Measurements from ENCODE around the gene TMEM209. TPM values are rescaled to one million over a fixed set of nuclear protein-coding genes. Genes with fewer than 3 reads are reported as not detected.
"Not testable (repeated sequence)": the region's sequence is repeated elsewhere in the genome, so short reads cannot be mapped to it uniquely, and the experiment has no call there.

TMEM209 gene
- polyA plus RNA-seq, 2 of the 4 experiments (the other 2 are of a cell fraction) = 12.8 to 36.6 TPM

- TF ChIP-seq HDAC2 (IDR thresholded peaks at IDR 0.05) (no peak), HEYL (CRISPR knock-in tag; IDR thresholded peaks at IDR 0.05) (no peak), ESRRA (IDR thresholded peaks at IDR 0.05; ENCODE audit: borderline replicate concordance, low read length) (no peak), POLR2A (IDR thresholded peaks at IDR 0.05; ENCODE audit: low read length) (no peak), FOSL2 (IDR thresholded peaks at IDR 0.05) (no peak), FOSL2 (CRISPR knock-in tag; IDR thresholded peaks at IDR 0.05) (no peak), FOSB (CRISPR knock-in tag; IDR thresholded peaks at IDR 0.05) (no peak), RAD21 (conservative IDR thresholded peaks at IDR 0.05 in 1 of 2, IDR thresholded peaks at IDR 0.05 in 1 of 2) (no peak), USF2 (IDR thresholded peaks at IDR 0.05) (no peak), HOXB13 (CRISPR knock-in tag; IDR thresholded peaks at IDR 0.05; ENCODE audit: low read depth) (no peak), POLR2AphosphoS2 (conservative IDR thresholded peaks at IDR 0.05; ENCODE audit: low read length) (no peak), RFX5 (IDR thresholded peaks at IDR 0.05) (no peak), GATA3 (IDR thresholded peaks at IDR 0.05; ENCODE audit: borderline replicate concordance) (no peak), CBX8 (IDR thresholded peaks at IDR 0.05) (no peak)
- TF ChIP-seq, protein P1, sequence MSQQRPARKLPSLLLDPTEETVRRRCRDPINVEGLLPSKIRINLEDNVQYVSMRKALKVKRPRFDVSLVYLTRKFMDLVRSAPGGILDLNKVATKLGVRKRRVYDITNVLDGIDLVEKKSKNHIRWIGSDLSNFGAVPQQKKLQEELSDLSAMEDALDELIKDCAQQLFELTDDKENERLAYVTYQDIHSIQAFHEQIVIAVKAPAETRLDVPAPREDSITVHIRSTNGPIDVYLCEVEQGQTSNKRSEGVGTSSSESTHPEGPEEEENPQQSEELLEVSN (IDR thresholded peaks at IDR 0.05; ENCODE audit: borderline replicate concordance, low read depth) = no peak
- 90% methylated on average over 9 of the region's 9 CpGs for WGBS (ENCODE audit: missing lambda C conversion rate)
- FAIRE-seq = no peak
- no peak overlapping the region for H3K27ac ChIP-seq
- no peak overlapping the region for H3K4me3 ChIP-seq
- no peak for ATAC-seq
- DNase-seq (ENCODE audit: low read depth in 1 of 2, low spot score in 1 of 2) = no peak
- H3K9me3 ChIP-seq = no peaks in the 10 kb centered on the region
- peaks cover 13% of the 10 kb centered on the region for H3K4me1 ChIP-seq
- H3K4me2 ChIP-seq = no peak overlapping the region
- CTCF ChIA-PET = interaction anchor here (1.0 kb wide), 1 partner anchor 11 kb away, joined by 3 read pairs; no protein-coding TSS in a partner anchor
- POLR2A ChIA-PET = no interaction called here
Measured at GRCh38 chr7:130146693-130147405, 58.4 kb downstream of the TMEM209 start.

GRCh38 chr7:130146142-130146541 lies 59.1 kb downstream of the TMEM209 start:
- DNase-seq (ENCODE audit: low read depth in 1 of 2, low spot score in 1 of 2); ATAC-seq; POLR2A ChIA-PET; H3K9me3 ChIP-seq; H3K4me3 ChIP-seq; H3K4me2 ChIP-seq; FAIRE-seq; H3K27ac ChIP-seq: not testable (repeated sequence)
- H3K4me1 ChIP-seq = peaks cover 13% of the 10 kb centered on the region
- CTCF ChIA-PET = interaction anchor here (1.3 kb wide), 1 partner anchor 75 kb away, joined by 3 read pairs; no protein-coding TSS in a partner anchor
- WGBS (ENCODE audit: missing lambda C conversion rate) = 80% methylated on average over 5 of the region's 5 CpGs

GRCh38 chr7:130145424-130146100 lies 59.6 kb downstream of the TMEM209 start:
- DNase-seq (ENCODE audit: low read depth in 1 of 2, low spot score in 1 of 2) (no peak), FAIRE-seq (no peak)

More at GRCh38 chr7:130145424-130146100, 59.6 kb downstream of the TMEM209 start:
- Histone ChIP-seq H3K4me1 (peaks cover 13% of the 10 kb centered on the region), H3K4me3 (no peak overlapping the region), H3K27ac (0 out of 6 replicates have a peak overlapping the region, but pooled peaks of 1 of the 2 experiments have one; percentile 17), H3K9me3 (no peaks in the 10 kb centered on the region), H3K4me2 (no peak overlapping the region)
- 85% methylated on average over 14 of the region's 14 CpGs for WGBS (ENCODE audit: missing lambda C conversion rate)
- ChIA-PET POLR2A (no interaction called here), CTCF (interaction anchor here (1.3 kb wide), 1 partner anchor 74 kb away, joined by 3 read pairs; no protein-coding TSS in a partner anchor)
- ATAC-seq = no peak
- TF ChIP-seq CBX2 (IDR thresholded peaks at IDR 0.05; ENCODE audit: borderline replicate concordance, low read depth) (no peak), NR3C1 (IDR thresholded peaks at IDR 0.05) (no peak), EP300 (IDR thresholded peaks at IDR 0.05) (no peak), SREBF2 (IDR thresholded peaks at IDR 0.05) (no peak), MAX (IDR thresholded peaks at IDR 0.05) (no peak), ESRRA (IDR thresholded peaks at IDR 0.05; ENCODE audit: borderline replicate concordance, low read length) (no peak), BCL3 (IDR thresholded peaks at IDR 0.05) (no peak), JUN (IDR thresholded peaks at IDR 0.05) (no peak), MAFK (IDR thresholded peaks at IDR 0.05; ENCODE audit: partially characterized antibody) (no peak), HOXB13 (CRISPR knock-in tag; IDR thresholded peaks at IDR 0.05; ENCODE audit: low read depth) (no peak), ATOH8 (CRISPR knock-in tag; IDR thresholded peaks at IDR 0.05; ENCODE audit: low read depth) (no peak), ZFP36 (IDR thresholded peaks at IDR 0.05; ENCODE audit: borderline replicate concordance, partially characterized antibody) (no peak)
- TF ChIP-seq, protein P2, sequence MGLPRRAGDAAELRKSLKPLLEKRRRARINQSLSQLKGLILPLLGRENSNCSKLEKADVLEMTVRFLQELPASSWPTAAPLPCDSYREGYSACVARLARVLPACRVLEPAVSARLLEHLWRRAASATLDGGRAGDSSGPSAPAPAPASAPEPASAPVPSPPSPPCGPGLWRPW (IDR thresholded peaks at IDR 0.05) = no peak

All from A549 (cell line).